Fibroblast of villous mesenchyme (primary cell): ENCODE measurements around the gene THOC7. TPM values are rescaled to one million over a fixed set of nuclear protein-coding genes. Genes with fewer than 3 reads are reported as not detected.

Experiments
- DNase-seq: peaks from one replicate; pipeline ENCODE4 v3.0.0-alpha.2; 2010; ENCODE audit warnings: low read depth
- H3K4me3 ChIP-seq: 2 replicates; pipeline ENCODE4 v1.5.1; 2011; ENCODE audit warnings: low read depth, mild to moderate bottlenecking, low read length
- CTCF ChIP-seq: IDR thresholded peaks from 2 replicates; pipeline ENCODE4 v1.5.1; 2012; ENCODE audit warnings: low read depth, mild to moderate bottlenecking, low read length; ENCODE audit not compliant: insufficient read depth
- total RNA-seq: library from RNA; depleted of rRNA; stranded (reverse); fragments of >200 nt; gene quantifications from 2 replicates; pipeline ENCODE4 v1.2.3, GENCODE V29; 2012

THOC7 gene
- total RNA-seq, 1 donor: 47.9 TPM

GRCh38 chr3:63819151-63819398 is 44.5 kb downstream of the THOC7 start, which contains the start of gene C3orf49:
TSS of gene C3orf49 (plus strand) at chr3:63819299. CDS start at chr3:63819472, 173 bp downstream.
- TF ChIP-seq CTCF: no peak
- no peak within 1 kb of the TSS for H3K4me3 ChIP-seq
- DNase-seq: no peak

DNA sequence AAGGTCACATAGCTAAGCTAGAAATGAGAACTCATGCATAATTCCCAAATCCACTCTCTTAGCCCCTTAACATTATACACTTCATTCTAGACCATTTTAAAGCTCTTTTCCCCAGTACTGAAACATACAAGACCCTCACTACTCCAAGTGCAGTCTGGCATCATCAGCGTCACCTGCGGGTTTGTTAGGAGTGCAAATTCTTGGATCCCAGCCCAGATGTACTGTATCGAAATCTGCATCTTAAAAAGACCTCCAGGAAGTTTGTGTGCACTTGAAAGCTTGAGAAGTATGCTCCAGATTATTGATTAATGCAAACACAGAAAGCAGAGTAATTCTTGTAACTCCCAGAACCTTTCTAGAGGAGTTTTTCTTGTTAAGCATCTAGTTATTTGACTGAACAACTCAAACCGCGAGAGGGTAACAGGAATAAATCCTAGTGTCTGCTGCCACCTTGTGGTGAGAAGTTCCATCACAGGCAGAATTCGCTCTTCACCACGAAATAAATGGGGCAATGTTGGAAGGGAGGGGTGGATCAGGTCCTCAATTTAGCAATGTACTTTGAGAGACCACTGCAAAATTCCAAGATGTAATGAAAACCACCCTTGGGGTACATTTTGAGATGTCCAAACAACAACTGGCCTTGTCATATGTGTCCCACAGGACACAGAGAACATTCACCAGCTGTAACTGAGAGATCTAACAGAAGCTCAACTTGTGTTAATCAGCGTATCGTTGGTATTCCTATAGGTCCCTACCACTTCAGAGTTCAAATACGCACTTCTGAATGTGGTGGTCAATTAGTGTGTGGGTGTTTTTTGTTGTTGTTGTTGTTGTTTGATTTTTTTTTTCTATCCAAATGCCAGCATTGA is 45.1 kb downstream of the THOC7 start:
- no peak overlapping the region for H3K4me3 ChIP-seq
- TF ChIP-seq CTCF: peak; percentile 81
- DNase-seq: peak; percentile 65

DNA sequence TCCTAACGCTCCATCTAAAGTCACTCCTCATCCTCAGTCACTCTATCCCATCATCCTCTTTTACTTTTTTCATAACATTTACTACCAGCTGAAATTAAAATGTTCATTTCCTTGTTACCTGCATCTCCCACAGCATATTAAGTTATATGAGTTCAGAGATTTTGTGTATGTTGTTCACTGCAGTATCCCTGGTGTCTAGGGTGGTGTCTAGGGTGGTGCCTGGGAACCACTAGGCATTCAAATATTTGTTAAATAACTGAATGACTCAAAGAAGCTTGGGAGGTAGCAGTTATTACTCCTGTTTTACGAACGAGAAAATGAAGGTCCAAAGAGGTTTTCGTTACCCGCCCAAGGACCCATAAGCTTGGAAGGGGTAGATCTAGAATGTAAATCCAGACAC is 46.4 kb downstream of the THOC7 start:
- DNase-seq: no peak
- no peak for TF ChIP-seq CTCF
- H3K4me3 ChIP-seq: no peak overlapping the region

- no peak for TF ChIP-seq CTCF
- peak; percentile 13 for DNase-seq
- H3K4me3 ChIP-seq: no peak overlapping the region
These were observed 49.4 kb downstream of the THOC7 start for GRCh38 chr3:63814237-63814636.

- peak; percentile 74 for DNase-seq
- no peak for TF ChIP-seq CTCF
- no peak overlapping the region for H3K4me3 ChIP-seq
These were observed 54.0 kb downstream of the THOC7 start for GRCh38 chr3:63809607-63810006.

DNA sequence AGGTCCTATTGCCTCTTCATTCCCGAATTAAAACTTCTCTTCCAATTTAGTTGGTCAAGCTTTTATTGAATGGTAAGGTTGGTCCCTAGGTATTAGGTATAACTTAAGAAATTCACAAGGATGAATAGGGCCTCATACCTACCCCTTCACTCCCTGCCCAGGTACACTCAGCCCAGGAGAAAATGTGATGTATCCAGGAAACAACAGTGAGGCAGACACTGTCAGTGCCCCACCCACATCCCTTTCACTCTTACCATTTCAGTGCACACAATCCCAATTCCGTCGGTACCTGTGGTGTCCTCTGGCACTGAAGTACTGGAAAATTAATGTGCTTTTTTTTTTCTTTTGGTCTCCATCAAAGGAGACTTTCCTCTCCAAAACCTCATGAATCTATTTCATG is 55.0 kb downstream of the THOC7 start:
- no peak for TF ChIP-seq CTCF
- DNase-seq: no peak
- no peak overlapping the region for H3K4me3 ChIP-seq
